IPS-NIHi7 (cell line): ENCODE results near the gene IL1RAPL2.
"Not testable (repeated sequence)": the region's sequence is repeated elsewhere in the genome, so short reads cannot be mapped to it uniquely, and the experiment has no call there.

Experiments
- DNase-seq: peaks from one replicate; pipeline ENCODE4 v3.0.0; 2012; ENCODE audit warnings: mixed read lengths; ENCODE audit errors: extremely low spot score

The IL1RAPL2 gene

DNA sequence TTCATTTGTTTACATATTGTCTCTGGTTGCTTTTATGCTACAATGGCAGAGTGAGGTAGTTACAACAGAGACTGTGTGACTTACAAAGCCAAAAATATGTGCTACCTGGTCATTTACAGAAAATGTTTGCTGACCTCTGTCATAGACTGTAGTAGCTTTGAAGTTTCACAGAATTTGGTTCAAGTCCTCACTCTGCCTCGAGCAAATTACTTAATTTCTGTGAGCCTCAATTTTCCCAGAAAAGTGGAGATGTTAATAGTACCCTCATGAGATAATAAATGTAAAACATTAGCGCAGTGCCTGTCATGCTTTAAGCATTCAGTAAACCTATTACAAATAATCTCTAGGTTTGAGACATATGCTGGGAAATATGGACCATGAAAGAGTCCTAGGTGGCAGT is 1237.9 kb downstream of the IL1RAPL2 start:
- no peak for DNase-seq

DNA sequence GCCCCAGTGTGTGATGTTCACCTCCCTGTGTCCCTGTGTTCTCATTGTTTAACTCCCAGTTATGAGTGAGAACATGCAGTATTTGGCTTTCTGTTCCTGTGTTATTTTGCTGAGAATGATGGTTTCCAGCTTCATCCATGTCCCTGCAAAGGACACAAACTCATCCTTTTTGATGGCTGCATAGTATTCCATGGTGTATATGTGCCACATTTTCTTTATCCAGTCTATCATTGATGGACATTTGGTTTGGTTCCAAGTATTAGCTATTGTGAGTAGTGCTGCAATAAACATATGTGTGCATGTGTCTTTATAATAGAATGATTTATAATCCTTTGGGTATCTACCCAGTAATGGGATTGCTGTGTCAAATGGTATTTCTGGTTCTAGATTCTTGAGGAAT is 1239.7 kb downstream of the IL1RAPL2 start:
- not testable (repeated sequence) for DNase-seq

DNA sequence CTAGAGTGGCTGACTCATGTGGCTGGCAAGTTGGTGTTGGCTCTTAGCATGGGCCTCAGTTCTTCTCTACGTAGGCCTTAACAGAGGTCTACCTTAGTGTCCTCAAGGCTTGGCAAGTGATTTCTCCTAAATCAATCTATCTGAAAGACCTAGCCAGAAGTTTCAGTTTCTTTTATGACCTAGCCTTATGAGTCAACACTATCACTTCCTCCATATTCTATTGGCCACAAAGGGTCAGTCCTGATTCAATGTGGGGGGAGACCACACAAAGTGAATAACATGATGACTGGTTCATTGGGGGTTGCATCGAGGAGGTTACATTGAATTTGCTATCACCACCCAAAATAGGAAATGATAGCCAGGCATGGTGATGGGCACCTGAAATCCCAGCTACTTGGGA is 1250.5 kb downstream of the IL1RAPL2 start:
- DNase-seq, result no peak
